Testis (tissue), 2 donors: ENCODE measurements around the gene PROCR.

Experiments used
- CTCF ChIP-seq, 3 experiments: fragments of 450-650 bp in 2 of 3; fragments of 200-600 bp in 1 of 3; sonication (generic) in 1 of 3; IDR thresholded peaks; one replicate each; pipeline ENCODE4 v1.5.1; 2016 to 2019; ENCODE audit warnings: antibody characterized with exemption in 3 of 3, mild to moderate bottlenecking in 2 of 3, moderate library complexity in 1 of 3
- POLR2A ChIP-seq: fragments of 450-650 bp; IDR thresholded peaks from one replicate; pipeline ENCODE4 v1.6.1; 2017; ENCODE audit warnings: antibody characterized with exemption, mild to moderate bottlenecking, moderate library complexity

DNA sequence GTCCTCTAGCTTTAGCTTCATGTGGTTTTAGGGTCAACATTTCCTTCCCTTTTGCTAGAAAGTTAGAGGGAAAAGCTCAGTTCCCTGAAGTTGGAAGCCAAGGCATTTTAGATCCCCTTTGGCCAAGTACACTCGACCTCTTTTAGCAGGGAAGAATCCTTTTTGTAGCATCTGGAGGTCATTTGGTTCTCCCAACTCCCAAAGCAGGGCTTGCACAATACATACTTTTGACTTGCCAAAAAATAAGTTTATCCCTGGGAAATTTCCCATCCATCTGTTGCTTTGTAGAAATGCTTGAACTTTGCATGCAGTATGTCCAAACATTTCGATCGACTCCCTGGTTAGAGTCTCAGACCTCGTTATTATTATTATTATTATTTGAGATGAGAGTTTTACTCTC lies 20.1 kb upstream of the PROCR start:
- no peak for TF ChIP-seq POLR2A
- no peak for TF ChIP-seq CTCF (IDR thresholded peaks at IDR 0.05)
